Measurements from ENCODE around the gene TFF1. TPM values are rescaled to one million over a fixed set of nuclear protein-coding genes. Genes with fewer than 3 reads are reported as not detected.
A peak's percentile ranks its signal among the peaks of the same experiment; 100 is the strongest.

Gene TFF1
- total RNA-seq, 2 donors from 2014 or later = not detected

DNA sequence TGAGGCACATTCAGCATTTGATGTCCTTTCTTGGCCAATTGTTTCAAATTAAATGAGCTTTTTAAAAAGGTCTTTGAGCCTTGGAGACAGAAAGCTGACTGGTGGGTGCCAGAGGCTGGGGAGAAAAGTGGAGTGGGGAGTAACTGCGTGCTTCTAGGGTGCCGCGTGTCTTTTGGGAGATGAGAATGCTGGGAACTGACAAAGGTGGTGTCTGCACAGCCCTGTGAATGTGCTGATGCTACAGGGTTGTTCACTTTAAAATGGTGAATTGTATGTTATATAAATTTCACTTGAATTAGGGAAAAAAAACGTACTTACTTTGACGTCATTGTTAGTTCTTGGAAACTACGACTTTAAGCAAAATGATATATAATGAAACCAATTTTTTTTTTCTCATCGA, 8.1 kb upstream of the TFF1 start:
- no peak for ATAC-seq
- peak overlapping the region; percentile 53 for H3K27ac Mint-ChIP-seq
- no peaks in the 10 kb centered on the region for H3K36me3 Mint-ChIP-seq (ENCODE audit: low read depth)
- peaks cover 4% of the 10 kb centered on the region for H3K27me3 Mint-ChIP-seq
- H3K4me3 Mint-ChIP-seq = peak overlapping the region; percentile 64
- no peaks in the 10 kb centered on the region for H3K9me3 ChIP-seq (ENCODE audit: control insufficient read depth, low read length, poor library complexity, severe bottlenecking)
- peaks cover 9% of the 10 kb centered on the region for H3K4me1 Mint-ChIP-seq
- no peak for DNase-seq

DNA sequence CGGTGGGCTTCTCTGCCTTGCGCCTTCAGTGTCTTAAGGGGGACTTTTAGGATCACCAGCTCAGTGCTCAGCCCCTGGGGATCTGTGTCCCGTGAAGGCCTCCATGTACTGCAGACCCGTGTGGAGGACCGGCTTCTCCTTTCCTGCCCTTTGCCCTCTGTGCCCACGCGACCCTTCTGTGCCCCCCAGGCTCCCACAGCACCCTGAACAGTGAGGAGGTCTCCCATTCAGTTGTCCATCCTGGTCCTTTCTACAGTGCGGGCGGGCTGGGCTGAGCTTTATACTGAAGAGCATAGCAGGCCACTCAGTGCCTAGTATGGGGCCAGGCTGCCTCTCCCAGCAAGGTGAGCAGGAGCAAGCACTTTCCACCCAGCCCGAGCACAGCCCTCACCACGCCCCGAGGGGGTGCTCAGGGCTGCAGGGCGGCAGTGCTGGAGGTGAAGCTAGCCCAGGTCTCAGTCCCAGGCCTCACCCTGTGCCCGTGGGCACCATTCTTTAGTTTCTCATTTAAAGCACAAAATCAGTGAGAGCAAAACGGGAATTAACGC, 7.6 kb upstream of the TFF1 start:
- Mint-ChIP-seq H3K4me1 (peaks cover 11% of the 10 kb centered on the region), H3K27me3 (peaks cover 4% of the 10 kb centered on the region), H3K4me3 (peak overlapping the region; percentile 64), H3K27ac (peak overlapping the region; percentile 53), H3K36me3 (ENCODE audit: low read depth) (no peaks in the 10 kb centered on the region)
- H3K9me3 ChIP-seq (ENCODE audit: control insufficient read depth, low read length, poor library complexity, severe bottlenecking) = no peaks in the 10 kb centered on the region
- DNase-seq = no peak
- no peak for ATAC-seq

DNA sequence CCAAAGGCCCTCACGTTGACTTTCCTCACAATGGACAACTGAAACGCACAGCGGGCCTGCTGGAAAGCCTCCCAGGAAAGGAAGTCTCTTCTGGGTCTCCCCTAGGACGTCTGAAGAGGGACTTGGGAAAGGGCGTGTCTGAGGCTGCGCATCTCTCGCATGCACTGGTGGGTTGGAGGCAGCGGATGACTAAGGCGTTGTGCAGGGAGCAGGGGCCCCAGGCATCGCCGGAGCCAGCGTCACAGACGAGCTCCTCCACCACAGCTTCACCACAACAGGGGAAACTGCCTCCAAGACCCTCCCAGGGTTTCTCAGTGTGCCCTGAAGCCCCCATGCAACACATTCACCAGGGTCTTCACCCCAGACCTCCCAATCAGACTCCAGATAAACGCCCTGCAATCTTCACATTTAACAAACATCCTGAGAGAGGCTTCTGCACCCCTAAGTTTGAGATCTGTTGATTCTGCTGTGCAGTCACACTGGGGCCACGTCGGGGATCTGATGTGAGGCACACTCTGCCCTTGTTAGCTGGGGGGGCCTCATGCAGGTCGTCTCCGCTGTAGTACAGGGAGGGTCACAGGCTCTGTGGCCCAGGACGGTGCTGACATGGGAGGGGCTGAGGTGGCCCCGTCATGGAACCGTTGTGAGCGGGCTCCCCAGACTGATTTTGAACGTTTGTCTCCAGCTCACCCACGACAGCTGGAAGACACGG, 7.0 kb upstream of the TFF1 start:
- no peak overlapping the region for H3K27ac Mint-ChIP-seq
- no peaks in the 10 kb centered on the region for H3K9me3 ChIP-seq (ENCODE audit: control insufficient read depth, low read length, poor library complexity, severe bottlenecking)
- ATAC-seq = no peak
- DNase-seq = no peak
- peaks cover 11% of the 10 kb centered on the region for H3K4me1 Mint-ChIP-seq
- H3K27me3 Mint-ChIP-seq = peaks cover 4% of the 10 kb centered on the region
- H3K36me3 Mint-ChIP-seq (ENCODE audit: low read depth) = no peaks in the 10 kb centered on the region
- no peak overlapping the region for H3K4me3 Mint-ChIP-seq

DNA sequence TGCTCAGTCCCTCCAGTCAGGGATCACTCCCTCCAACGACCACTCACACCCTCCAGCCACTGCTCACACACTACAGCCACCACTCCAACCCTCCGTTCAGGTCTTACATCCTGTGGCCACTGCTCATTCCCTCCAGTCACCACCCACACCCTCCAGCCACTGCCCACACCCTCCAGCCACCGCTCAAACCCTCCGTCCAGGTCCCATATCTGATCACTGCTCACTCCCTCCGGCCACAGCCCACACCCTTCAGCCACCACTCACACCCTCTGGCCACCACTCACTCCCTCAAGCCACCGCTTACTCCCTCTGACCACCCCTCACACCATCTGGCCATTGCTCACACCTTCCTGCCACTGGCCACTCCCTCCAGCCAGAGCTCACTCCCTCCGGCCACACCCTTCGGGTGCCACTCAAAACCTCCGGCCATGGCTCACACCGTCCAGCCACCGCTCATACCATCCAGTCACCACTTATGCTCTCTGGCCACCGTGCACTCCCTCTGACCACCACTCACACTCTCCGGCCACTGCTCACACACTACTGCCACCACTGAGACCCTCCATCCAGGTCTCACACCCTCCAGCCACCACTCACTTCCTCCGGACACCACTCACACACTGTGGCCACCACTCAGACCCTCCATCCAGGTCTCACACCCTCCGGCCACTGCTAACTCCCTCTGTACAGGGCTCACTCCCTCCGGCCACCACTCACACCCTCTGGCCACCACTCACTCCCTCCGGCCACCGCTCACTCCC, 4.7 kb upstream of the TFF1 start:
- ATAC-seq (no peak), DNase-seq (no peak)
- Mint-ChIP-seq H3K27me3 (peaks cover under 1% of the 10 kb centered on the region), H3K36me3 (ENCODE audit: low read depth) (no peaks in the 10 kb centered on the region), H3K4me1 (peaks cover 10% of the 10 kb centered on the region), H3K4me3 (no peak overlapping the region), H3K27ac (no peak overlapping the region)
- H3K9me3 ChIP-seq (ENCODE audit: control insufficient read depth, low read length, poor library complexity, severe bottlenecking) = no peaks in the 10 kb centered on the region

DNA sequence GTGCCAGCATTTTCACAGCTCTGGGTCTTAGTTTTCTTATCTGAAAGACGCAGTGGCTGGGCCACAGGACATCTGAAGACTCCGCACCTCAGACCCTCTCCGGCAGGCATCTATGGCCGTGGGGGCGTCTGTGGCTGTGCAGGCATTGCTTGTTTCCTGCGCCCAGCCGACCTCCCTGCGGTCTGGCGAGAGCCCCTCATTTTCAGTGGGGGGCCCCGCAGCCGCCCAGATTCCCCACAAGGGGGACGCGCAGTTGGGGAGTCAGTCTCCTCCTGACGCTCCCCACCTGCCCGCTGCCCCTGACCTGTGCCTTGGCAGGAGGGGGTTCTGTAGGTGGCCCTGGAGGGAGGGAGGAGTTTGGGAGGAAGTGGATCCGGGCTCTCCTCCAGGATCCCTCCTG, 3.5 kb upstream of the TFF1 start:
- peaks cover 10% of the 10 kb centered on the region for H3K4me1 Mint-ChIP-seq

DNA sequence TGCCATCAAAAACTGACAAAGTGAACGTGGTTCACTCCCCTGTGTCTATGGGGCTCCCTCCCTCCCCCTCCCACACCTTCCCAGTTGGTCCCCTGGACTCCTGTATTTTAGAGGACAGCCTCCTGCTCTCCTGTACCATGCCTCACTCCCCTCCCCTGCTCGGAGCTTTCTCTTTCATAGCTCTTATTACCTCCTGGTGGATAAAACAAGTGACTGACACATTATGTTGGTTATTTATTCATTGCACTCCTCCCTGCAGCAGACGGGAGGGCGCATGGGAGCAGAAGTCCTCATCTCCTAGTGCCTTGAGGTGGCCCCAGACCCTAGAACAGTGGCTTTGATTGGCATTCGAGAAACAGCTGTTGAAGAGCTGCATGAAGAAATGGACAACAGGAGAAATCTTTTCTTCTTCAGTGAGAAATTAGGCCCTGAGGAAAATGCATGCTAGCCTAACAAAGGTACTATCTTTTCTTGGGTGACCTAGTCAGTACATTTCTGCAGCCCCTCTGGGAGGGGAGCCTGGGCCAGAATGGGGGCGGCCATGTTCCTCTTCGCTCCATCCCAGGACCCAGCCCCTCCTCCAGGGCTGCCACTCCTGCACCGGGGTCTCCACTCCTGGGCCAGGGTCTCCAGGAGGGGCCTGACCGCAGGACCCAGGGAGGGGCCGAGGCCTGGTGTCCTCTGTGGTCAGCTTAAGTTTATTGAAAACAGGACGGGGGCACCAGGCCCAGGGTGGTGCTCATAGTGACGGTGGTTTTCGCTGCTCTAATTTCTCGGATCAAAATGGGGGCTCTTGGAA, 1.2 kb upstream of the TFF1 start:
- H3K4me1 Mint-ChIP-seq = peaks cover 11% of the 10 kb centered on the region
- ATAC-seq = no peak
- H3K4me3 Mint-ChIP-seq = no peak overlapping the region
- no peaks in the 10 kb centered on the region for H3K9me3 ChIP-seq (ENCODE audit: control insufficient read depth, low read length, poor library complexity, severe bottlenecking)
- no peak overlapping the region for H3K27ac Mint-ChIP-seq
- peaks cover 7% of the 10 kb centered on the region for H3K27me3 Mint-ChIP-seq
- no peak for DNase-seq
- no peaks in the 10 kb centered on the region for H3K36me3 Mint-ChIP-seq (ENCODE audit: low read depth)

More for the DNA sequence above, 3.5 kb upstream of the TFF1 start:
- Mint-ChIP-seq H3K4me3 (no peak overlapping the region), H3K27ac (no peak overlapping the region), H3K27me3 (no peaks in the 10 kb centered on the region), H3K36me3 (ENCODE audit: low read depth) (no peaks in the 10 kb centered on the region)
- DNase-seq (no peak), ATAC-seq (no peak)
- no peaks in the 10 kb centered on the region for H3K9me3 ChIP-seq (ENCODE audit: control insufficient read depth, low read length, poor library complexity, severe bottlenecking)

DNA sequence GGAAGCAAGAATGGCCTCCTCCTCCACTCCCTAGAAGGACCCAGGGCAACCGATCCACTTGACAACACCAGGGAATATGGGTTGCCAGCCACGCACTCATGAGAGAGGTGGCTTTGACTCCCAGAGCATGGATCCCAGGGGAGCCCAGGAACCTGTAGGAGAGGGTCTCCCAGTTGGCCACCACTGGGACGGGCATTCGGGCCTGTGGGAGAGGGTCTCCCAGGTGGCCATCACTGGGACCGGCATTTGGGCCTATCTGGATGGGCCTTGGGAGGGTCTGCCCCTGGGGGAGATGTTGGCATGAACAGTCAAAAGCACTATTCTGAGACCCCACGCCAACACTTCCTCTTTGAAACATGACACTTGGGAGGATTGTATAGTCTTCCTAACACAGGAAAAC, 565 bp downstream of the TFF1 start:
- Mint-ChIP-seq H3K4me3 (no peak overlapping the region), H3K27ac (no peak overlapping the region), H3K4me1 (peaks cover 7% of the 10 kb centered on the region), H3K36me3 (ENCODE audit: low read depth) (no peaks in the 10 kb centered on the region), H3K27me3 (peaks cover 14% of the 10 kb centered on the region)
- ATAC-seq (no peak), DNase-seq (no peak)
- no peaks in the 10 kb centered on the region for H3K9me3 ChIP-seq (ENCODE audit: control insufficient read depth, low read length, poor library complexity, severe bottlenecking)

DNA sequence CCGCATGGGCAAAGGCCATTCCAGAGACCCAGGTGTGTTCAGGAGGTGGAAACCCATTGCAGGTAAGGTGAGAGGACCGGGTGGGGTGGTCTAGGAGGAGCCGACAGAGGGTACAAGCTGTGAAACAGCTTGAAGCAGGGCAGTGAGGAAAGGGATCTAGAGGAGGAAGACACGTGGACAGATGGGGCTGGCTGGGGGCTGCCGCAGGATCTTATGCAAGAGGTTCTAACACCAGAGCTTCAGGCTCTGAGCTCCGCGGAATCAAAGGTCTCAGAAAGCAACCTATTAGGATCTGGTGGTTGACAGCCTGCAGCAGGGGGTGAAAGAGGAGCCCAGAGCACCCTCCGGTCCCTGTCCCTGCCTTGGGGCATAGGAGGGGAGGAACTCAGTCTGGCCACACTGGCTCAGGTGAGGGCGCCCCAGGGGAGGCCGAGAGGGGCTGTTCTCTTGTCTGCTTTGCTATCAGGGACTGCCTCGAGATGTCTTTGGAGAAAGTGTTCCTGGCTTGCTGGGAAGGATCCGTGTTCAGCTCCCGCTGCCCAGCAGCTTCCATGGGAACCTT, 1.9 kb downstream of the TFF1 start:
- no peaks in the 10 kb centered on the region for H3K36me3 Mint-ChIP-seq (ENCODE audit: low read depth)
- H3K9me3 ChIP-seq (ENCODE audit: control insufficient read depth, low read length, poor library complexity, severe bottlenecking) = no peaks in the 10 kb centered on the region
- peaks cover 6% of the 10 kb centered on the region for H3K4me1 Mint-ChIP-seq
- no peak overlapping the region for H3K27ac Mint-ChIP-seq
- no peak for DNase-seq
- ATAC-seq = no peak
- H3K27me3 Mint-ChIP-seq = peaks cover 14% of the 10 kb centered on the region
- H3K4me3 Mint-ChIP-seq = no peak overlapping the region

DNA sequence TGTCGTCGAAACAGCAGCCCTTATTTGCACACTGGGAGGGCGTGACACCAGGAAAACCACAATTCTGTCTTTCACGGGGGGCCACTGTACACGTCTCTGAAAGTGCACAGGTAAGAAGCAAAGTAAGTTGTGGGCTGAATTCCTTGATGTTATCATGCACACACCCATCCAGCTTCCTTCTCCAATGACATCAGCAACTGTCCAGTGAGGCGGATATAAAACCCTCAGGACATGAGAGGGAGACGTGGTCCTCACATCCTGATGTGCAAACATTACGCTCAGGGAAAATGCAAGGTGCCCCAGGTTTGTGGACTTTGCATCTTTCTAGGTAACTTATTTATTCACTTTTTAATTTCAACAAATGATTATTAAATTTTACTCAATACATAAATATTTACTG, 3.0 kb downstream of the TFF1 start:
- H3K4me3 Mint-ChIP-seq = no peak overlapping the region
- peaks cover 5% of the 10 kb centered on the region for H3K4me1 Mint-ChIP-seq
- no peak overlapping the region for H3K27ac Mint-ChIP-seq
- ATAC-seq (no peak), DNase-seq (no peak)
- no peaks in the 10 kb centered on the region for H3K36me3 Mint-ChIP-seq (ENCODE audit: low read depth)
- no peaks in the 10 kb centered on the region for H3K9me3 ChIP-seq (ENCODE audit: control insufficient read depth, low read length, poor library complexity, severe bottlenecking)
- H3K27me3 Mint-ChIP-seq = peaks cover 14% of the 10 kb centered on the region

DNA sequence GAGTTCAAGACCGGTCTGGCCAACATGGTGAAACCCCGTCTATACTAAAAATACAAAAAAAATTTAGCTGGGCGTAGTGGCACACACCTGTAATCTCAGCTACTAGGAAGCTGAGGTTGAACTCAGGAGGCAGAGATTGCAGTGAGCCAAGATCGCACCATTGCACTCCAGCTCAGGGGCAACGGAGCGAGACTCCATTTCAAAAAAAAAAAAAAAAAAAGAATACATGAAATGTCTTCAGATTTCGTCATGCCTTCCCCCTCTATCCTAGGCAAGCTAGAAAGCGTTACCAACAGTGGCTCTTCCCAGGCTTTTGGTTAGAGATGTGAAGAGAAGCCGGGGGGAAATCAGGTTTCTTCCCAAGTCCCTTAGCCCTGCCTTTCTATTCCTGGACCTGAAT, 3.6 kb downstream of the TFF1 start:
- peaks cover 14% of the 10 kb centered on the region for H3K27me3 Mint-ChIP-seq
- H3K36me3 Mint-ChIP-seq (ENCODE audit: low read depth) = no peaks in the 10 kb centered on the region
- peaks cover 5% of the 10 kb centered on the region for H3K4me1 Mint-ChIP-seq
- ATAC-seq (no peak), DNase-seq (no peak)
- no peaks in the 10 kb centered on the region for H3K9me3 ChIP-seq (ENCODE audit: control insufficient read depth, low read length, poor library complexity, severe bottlenecking)
- no peak overlapping the region for H3K4me3 Mint-ChIP-seq
- no peak overlapping the region for H3K27ac Mint-ChIP-seq

DNA sequence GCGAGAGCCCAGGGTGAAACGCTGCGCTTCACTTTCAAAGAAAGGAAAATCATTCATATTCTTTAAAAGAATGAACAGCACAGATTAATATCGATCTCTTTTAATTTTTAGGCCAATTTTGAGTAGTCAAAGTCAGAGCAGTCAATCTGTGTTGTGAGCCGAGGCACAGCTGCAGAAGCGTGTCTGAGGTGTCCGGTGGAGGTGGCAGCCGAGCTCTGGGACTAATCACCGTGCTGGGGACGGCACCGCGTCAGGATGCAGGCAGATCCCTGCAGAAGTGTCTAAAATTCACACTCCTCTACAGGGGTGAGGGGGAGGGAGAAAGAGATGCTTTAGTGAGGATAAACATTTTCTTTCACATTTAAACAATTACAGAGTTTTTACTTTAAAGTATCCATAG, 4.1 kb downstream of the TFF1 start:
- no peak overlapping the region for H3K27ac Mint-ChIP-seq
- H3K9me3 ChIP-seq (ENCODE audit: control insufficient read depth, low read length, poor library complexity, severe bottlenecking) = no peaks in the 10 kb centered on the region
- no peak overlapping the region for H3K4me3 Mint-ChIP-seq
- ATAC-seq = no peak
- DNase-seq = no peak
- H3K36me3 Mint-ChIP-seq (ENCODE audit: low read depth) = no peaks in the 10 kb centered on the region
- H3K4me1 Mint-ChIP-seq = peaks cover 5% of the 10 kb centered on the region
- H3K27me3 Mint-ChIP-seq = peaks cover 14% of the 10 kb centered on the region

DNA sequence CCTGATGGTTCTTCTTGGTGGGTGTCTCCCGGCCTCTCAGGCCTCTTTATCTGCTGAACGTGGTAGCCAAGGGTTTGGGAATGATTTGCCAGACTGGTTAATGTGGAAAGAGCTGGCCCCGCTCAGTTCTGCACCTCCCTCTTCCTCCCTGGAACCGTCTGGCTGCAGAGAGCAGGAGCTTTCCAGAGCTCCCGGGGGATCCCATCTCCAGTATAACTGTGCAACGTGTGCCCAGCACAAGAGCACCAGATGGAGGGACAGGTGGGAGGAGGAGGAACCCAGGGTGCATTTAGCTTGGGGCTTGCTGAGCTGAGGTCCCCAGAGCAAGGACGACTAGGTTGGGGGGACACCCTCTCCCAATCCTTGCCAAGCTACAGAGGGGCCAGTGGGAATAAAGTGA, 5.0 kb downstream of the TFF1 start:
- Mint-ChIP-seq H3K4me1 (peaks cover 5% of the 10 kb centered on the region), H3K4me3 (no peak overlapping the region), H3K27me3 (peaks cover 14% of the 10 kb centered on the region), H3K36me3 (ENCODE audit: low read depth) (no peaks in the 10 kb centered on the region), H3K27ac (no peak overlapping the region)
- ATAC-seq (no peak), DNase-seq (no peak)
- H3K9me3 ChIP-seq (ENCODE audit: control insufficient read depth, low read length, poor library complexity, severe bottlenecking) = no peaks in the 10 kb centered on the region

DNA sequence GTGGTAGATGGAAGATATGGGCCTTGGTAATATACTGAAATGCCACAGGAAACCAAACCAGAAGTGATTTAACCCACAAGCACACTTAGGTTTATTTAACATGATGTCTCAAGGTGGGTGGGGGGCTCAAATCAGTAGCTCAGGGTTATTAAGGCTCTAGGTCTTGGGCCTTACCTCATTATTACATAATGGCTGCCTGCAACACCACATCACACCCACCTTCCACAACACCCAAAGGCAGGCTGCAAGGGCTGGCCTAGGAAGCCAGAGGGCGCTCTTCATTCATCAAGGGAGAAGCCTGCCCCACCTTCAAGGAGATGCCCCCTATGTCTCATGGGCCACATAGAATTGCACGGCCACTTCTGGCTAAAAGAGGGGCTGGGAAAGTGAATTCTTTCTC, 6.0 kb downstream of the TFF1 start:
- ATAC-seq = no peak
- Mint-ChIP-seq H3K4me1 (peaks cover 5% of the 10 kb centered on the region), H3K27ac (no peak overlapping the region), H3K4me3 (no peak overlapping the region), H3K36me3 (ENCODE audit: low read depth) (no peaks in the 10 kb centered on the region), H3K27me3 (peaks cover 14% of the 10 kb centered on the region)
- DNase-seq = no peak
- H3K9me3 ChIP-seq (ENCODE audit: control insufficient read depth, low read length, poor library complexity, severe bottlenecking) = no peaks in the 10 kb centered on the region
